HL-60 (cell line): ENCODE measurements around the gene RPL32.

ENCODE experiments used
- DNase-seq, 2 experiments: peaks; one replicate each; pipeline ENCODE4 v3.0.0-alpha.2; 2010 to 2020; ENCODE audit warnings: low read depth in 1 of 2, low spot score in 1 of 2
- H3K27ac ChIP-seq: fragments of 250-450 bp; sonication (Bioruptor Pico); replicated peaks from 2 replicates; pipeline ENCODE4 v1.5.1; 2020; ENCODE audit warnings: mild to moderate bottlenecking, moderate library complexity
- H3K27me3 ChIP-seq: fragments of 250-450 bp; sonication (Bioruptor Pico); 2 replicates; pipeline ENCODE4 v1.5.1; 2021; ENCODE audit warnings: mild to moderate bottlenecking, moderate library complexity; ENCODE audit not compliant: insufficient read depth, poor library complexity, severe bottlenecking
- H3K4me3 ChIP-seq: replicated peaks from 2 replicates; pipeline ENCODE4 v1.5.1; 2011; ENCODE audit warnings: mild to moderate bottlenecking, control low read depth, low read length; ENCODE audit not compliant: insufficient read depth
- GABPA ChIP-seq: IDR thresholded peaks from 2 replicates; pipeline ENCODE4 v1.6.1; 2012; ENCODE audit warnings: low read depth
- POLR2AphosphoS5 ChIP-seq: IDR thresholded peaks from 2 replicates; pipeline ENCODE4 v1.6.1; 2012; ENCODE audit warnings: low read depth
- REST ChIP-seq: IDR thresholded peaks from 2 replicates; pipeline ENCODE4 v1.6.1; 2012; ENCODE audit warnings: low read depth; ENCODE audit not compliant: insufficient replicate concordance
- SPI1 ChIP-seq: IDR thresholded peaks from 2 replicates; pipeline ENCODE4 v1.6.1; 2012; ENCODE audit warnings: low read depth, mild to moderate bottlenecking, borderline replicate concordance
- TF ChIP-seq, protein P1 (sequence below): IDR thresholded peaks from one replicate; pipeline ENCODE4 v1.5.1; 2011; ENCODE audit warnings: low read length, control low read depth, inconsistent platforms; ENCODE audit not compliant: insufficient read depth

RPL32 gene

DNA sequence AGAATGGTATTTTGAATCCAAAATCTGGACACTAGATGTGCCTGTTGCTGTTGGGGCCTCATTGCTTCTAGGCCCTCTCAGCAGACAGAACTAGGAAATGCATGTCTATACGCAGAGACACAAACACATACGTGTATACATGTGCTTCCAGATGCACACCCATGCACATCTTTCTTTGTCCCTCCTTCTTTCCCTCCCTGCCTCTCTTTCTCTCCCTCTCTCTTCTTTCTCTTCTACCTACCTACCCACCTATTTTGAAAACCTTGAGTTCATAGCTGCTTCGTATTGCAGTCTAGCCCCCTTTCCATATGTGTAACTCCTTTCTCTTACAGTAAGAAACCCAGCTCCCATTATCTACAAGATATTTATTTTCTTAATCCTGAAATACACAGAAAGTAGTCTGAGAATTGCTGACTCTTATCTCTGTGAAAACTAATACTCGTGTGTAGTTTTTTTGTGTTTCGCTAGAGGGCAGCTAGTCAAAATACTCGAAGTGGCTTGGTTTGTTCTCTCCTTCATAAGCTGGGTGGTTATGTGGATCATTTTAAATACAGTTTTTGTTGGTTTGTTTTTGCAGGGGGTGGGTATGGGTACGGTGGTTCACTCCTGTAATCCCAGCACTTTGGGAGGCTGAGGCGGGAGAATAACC, 18.5 kb downstream of the RPL32 start:
- H3K4me3 ChIP-seq = no peak overlapping the region
- no peak for DNase-seq
- no peaks in the 10 kb centered on the region for H3K27me3 ChIP-seq
- no peak overlapping the region for H3K27ac ChIP-seq
- TF ChIP-seq GABPA = no peak
- TF ChIP-seq, protein P1, sequence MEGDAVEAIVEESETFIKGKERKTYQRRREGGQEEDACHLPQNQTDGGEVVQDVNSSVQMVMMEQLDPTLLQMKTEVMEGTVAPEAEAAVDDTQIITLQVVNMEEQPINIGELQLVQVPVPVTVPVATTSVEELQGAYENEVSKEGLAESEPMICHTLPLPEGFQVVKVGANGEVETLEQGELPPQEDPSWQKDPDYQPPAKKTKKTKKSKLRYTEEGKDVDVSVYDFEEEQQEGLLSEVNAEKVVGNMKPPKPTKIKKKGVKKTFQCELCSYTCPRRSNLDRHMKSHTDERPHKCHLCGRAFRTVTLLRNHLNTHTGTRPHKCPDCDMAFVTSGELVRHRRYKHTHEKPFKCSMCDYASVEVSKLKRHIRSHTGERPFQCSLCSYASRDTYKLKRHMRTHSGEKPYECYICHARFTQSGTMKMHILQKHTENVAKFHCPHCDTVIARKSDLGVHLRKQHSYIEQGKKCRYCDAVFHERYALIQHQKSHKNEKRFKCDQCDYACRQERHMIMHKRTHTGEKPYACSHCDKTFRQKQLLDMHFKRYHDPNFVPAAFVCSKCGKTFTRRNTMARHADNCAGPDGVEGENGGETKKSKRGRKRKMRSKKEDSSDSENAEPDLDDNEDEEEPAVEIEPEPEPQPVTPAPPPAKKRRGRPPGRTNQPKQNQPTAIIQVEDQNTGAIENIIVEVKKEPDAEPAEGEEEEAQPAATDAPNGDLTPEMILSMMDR = peak; percentile 15

- no peaks in the 10 kb centered on the region for H3K27me3 ChIP-seq
- no peak overlapping the region for H3K4me3 ChIP-seq
- TF ChIP-seq GABPA = no peak
- TF ChIP-seq SPI1 = no peak
- TF ChIP-seq, protein P1 = no peak
- no peak for TF ChIP-seq REST
- TF ChIP-seq POLR2AphosphoS5 = no peak
- no peak overlapping the region for H3K27ac ChIP-seq
- no peak for DNase-seq
Measured at GRCh38 chr3:12818773-12819172, 22.6 kb downstream of the RPL32 start.

- TF ChIP-seq, protein P1 = no peak
- TF ChIP-seq GABPA (no peak), POLR2AphosphoS5 (no peak)
- no peak for DNase-seq
- no peak overlapping the region for H3K27ac ChIP-seq
- no peak overlapping the region for H3K4me3 ChIP-seq
- H3K27me3 ChIP-seq = no peaks in the 10 kb centered on the region
Measured at GRCh38 chr3:12818273-12818672, 23.1 kb downstream of the RPL32 start.

- Histone ChIP-seq H3K27me3 (no peaks in the 10 kb centered on the region), H3K4me3 (no peak overlapping the region), H3K27ac (no peak overlapping the region)
- no peak for DNase-seq
- TF ChIP-seq, protein P1 = no peak
- TF ChIP-seq REST (no peak), GABPA (no peak), POLR2AphosphoS5 (no peak), SPI1 (no peak)
Measured at GRCh38 chr3:12817343-12817710, 24.0 kb downstream of the RPL32 start.
